D721Med (cell line): ENCODE results near the gene SLC24A3.

Experiments used
- DNase-seq: peaks from one replicate; pipeline ENCODE4 v3.0.0; 2011; ENCODE audit warnings: low spot score; ENCODE audit not compliant: insufficient read length
- FAIRE-seq: peaks from 2 replicates; lab custom pipeline; 2011; peaks lifted over from hg19 to GRCh38; lab: Jason Lieb, UNC
- TF ChIP-seq, protein P1 (sequence below): IDR thresholded peaks from 2 replicates; pipeline ENCODE4 v1.5.1; 2012; ENCODE audit warnings: mild to moderate bottlenecking, control low read depth; ENCODE audit not compliant: insufficient read depth; ENCODE audit errors: missing control alignments

SLC24A3 gene

DNA sequence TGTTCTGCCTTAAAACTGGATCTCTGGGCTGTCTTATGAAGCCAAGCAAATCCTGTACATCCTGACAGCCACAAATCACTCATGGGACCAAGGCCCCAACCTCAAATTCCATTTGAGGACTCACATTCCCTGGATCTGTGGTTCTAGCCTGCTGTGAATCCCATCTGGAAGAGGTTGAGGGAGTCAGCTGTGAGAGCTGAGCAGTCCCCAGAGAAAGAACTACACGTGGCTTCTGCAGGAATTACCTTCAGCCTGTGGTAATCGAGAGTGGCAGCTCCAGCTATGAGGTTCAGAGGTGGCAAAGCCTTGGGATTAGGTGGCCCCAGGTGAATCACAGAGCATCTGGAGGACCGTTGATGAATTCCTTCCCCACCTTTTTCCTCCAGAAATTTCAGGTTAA, 245.2 kb downstream of the SLC24A3 start:
- no peak for FAIRE-seq
- TF ChIP-seq, protein P1, sequence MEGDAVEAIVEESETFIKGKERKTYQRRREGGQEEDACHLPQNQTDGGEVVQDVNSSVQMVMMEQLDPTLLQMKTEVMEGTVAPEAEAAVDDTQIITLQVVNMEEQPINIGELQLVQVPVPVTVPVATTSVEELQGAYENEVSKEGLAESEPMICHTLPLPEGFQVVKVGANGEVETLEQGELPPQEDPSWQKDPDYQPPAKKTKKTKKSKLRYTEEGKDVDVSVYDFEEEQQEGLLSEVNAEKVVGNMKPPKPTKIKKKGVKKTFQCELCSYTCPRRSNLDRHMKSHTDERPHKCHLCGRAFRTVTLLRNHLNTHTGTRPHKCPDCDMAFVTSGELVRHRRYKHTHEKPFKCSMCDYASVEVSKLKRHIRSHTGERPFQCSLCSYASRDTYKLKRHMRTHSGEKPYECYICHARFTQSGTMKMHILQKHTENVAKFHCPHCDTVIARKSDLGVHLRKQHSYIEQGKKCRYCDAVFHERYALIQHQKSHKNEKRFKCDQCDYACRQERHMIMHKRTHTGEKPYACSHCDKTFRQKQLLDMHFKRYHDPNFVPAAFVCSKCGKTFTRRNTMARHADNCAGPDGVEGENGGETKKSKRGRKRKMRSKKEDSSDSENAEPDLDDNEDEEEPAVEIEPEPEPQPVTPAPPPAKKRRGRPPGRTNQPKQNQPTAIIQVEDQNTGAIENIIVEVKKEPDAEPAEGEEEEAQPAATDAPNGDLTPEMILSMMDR, result no peak
- no peak for DNase-seq

DNA sequence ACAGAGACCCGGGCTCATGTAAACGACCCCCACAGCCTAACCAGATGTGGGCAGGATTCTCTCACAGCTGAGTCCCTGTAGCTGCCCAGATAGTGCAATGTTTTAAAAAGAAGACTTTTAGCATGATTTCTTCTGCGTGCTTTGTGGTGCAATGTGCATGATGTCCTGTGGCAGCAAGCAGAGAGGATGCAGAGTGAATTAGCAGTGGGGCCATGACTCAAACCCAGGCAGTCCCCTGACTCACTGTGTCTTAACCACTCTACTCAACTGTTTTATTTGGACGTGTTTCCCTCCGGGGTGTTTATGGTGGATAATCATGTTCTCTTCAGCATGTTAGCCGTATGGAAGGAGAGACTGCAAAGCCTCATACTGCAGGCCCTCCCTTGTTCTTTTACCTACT, 247.9 kb downstream of the SLC24A3 start:
- TF ChIP-seq, protein P1, result no peak
- FAIRE-seq (no peak), DNase-seq (no peak)

GRCh38 chr20:19462491-19462890, 250.0 kb downstream of the SLC24A3 start:
- TF ChIP-seq, protein P1, result no peak
- FAIRE-seq, result no peak
- DNase-seq, result no peak

GRCh38 chr20:19463597-19463996, 251.2 kb downstream of the SLC24A3 start:
- TF ChIP-seq, protein P1, result no peak
- FAIRE-seq (no peak), DNase-seq (no peak)

DNA sequence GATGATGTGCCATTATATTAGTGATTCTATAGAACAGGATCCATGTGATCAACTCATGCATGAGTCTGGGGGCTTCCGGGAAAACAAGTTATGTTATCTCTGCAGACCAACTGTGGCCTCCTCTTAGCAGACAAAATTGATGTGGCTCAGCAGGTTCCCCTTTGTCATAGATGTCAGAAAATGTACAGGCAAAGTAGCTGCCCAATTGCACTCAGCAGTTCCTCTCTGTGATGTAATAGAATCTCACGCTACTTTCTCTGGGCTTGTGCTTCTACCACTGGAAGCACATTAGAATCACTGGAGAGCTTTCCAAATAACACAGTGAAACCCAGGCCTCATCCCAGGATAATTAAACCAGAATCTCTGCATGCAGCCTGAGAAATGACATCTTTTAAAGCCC, 253.1 kb downstream of the SLC24A3 start:
- TF ChIP-seq, protein P1, result no peak
- FAIRE-seq (no peak), DNase-seq (no peak)

- TF ChIP-seq, protein P1, result no peak
- DNase-seq (no peak), FAIRE-seq (no peak)
Measured at GRCh38 chr20:19466206-19466928, 253.9 kb downstream of the SLC24A3 start.

DNA sequence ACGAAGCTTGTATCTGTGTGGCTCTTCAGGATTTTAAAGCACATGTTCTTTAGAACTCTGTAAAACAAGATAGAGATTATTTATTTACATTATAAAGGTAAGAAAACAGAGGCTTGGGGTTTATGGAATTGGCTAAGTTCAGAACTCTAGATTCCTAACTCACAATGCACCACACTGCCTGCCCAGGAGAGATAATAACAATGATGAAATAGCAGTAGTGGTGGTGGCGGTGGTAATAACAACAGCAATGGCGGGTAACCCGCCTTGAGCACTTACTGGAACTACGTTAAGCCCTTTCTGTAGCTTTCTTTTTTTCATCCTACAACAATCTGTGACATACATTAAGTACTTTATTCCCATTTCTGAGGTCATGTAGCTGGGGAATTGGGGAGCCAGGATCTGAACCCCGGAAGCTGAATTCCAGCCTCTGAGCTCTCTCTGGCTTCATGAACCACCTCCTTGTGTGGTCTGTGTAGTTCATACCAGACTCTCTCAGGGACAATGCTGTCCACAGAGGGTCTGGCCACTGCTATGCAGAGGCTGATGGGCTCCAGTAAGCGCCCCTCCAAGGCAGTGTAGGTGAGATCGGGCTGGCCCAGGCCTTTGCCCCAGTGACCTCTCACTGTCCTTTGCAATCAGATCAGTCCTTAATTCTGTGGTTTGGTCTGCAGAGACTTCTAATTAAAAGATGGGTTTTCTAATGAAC, 260.9 kb downstream of the SLC24A3 start:
- no peak for FAIRE-seq
- TF ChIP-seq, protein P1, result no peak

More for the DNA sequence above, 260.9 kb downstream of the SLC24A3 start:
- no peak for DNase-seq
